Measurements from ENCODE around the gene ZBTB18.

- TF ChIP-seq CTCF (IDR thresholded peaks at IDR 0.05; ENCODE audit: low read depth, low read length) (no peak), POLR2A (IDR thresholded peaks at IDR 0.05; ENCODE audit: extremely low read depth, insufficient read length) (no peak), MAX (IDR thresholded peaks at IDR 0.05; ENCODE audit: low read depth, low read length) (no peak), MYC (IDR thresholded peaks at IDR 0.05; ENCODE audit: low read depth, low read length) (no peak)
These were observed 55.1 kb downstream of the ZBTB18 start for GRCh38 chr1:244106176-244106575.
